Neuronal stem cell (in vitro differentiated cells): ENCODE results near the gene ARSG.

ENCODE experiments used
- DNase-seq: peaks from one replicate; pipeline ENCODE4 v3.0.0-alpha.2; 2013; ENCODE audit warnings: low spot score
- H2AFZ ChIP-seq: one replicate; pipeline ENCODE4 v1.6.1; 2013; ENCODE audit warnings: mild to moderate bottlenecking, low read length, inconsistent platforms
- H2AK5ac ChIP-seq: 2 replicates; pipeline ENCODE4 v1.6.1; 2013; ENCODE audit warnings: low read depth, mild to moderate bottlenecking, inconsistent platforms, low read length, moderate library complexity, mixed read lengths
- H2BK120ac ChIP-seq: 2 replicates; pipeline ENCODE4 v1.6.1; 2013; ENCODE audit warnings: low read depth, mild to moderate bottlenecking, inconsistent platforms, low read length, moderate library complexity, mixed read lengths
- H2BK12ac ChIP-seq: one replicate; pipeline ENCODE4 v1.6.1; 2013; ENCODE audit warnings: low read length, inconsistent platforms
- H2BK15ac ChIP-seq: 2 replicates; pipeline ENCODE4 v1.6.1; 2013; ENCODE audit warnings: mild to moderate bottlenecking, low read length, inconsistent platforms, mixed read lengths
- H2BK5ac ChIP-seq: one replicate; pipeline ENCODE4 v1.6.1; 2013; ENCODE audit warnings: inconsistent platforms, mild to moderate bottlenecking, low read length, moderate library complexity
- H3K14ac ChIP-seq: one replicate; pipeline ENCODE4 v1.6.1; 2013; ENCODE audit warnings: low read length, inconsistent platforms
- H3K18ac ChIP-seq: 2 replicates; pipeline ENCODE4 v1.6.1; 2013; ENCODE audit warnings: low read length, inconsistent platforms
- H3K23ac ChIP-seq: 2 replicates; pipeline ENCODE4 v1.6.1; 2013; ENCODE audit warnings: low read depth, mild to moderate bottlenecking, mixed read lengths, low read length, inconsistent platforms; ENCODE audit not compliant: poor library complexity
- H3K27ac ChIP-seq: replicated peaks from 3 replicates; pipeline ENCODE4 v1.5.1; 2013; ENCODE audit warnings: low read length, inconsistent platforms
- H3K27me3 ChIP-seq, 3 experiments: 2 replicates each; pipeline ENCODE4 v1.6.1; 2013; ENCODE audit warnings: low read length in 3 of 3, mild to moderate bottlenecking in 2 of 3, inconsistent platforms in 1 of 3, low read depth in 1 of 3, mixed read lengths in 1 of 3, moderate library complexity in 1 of 3; ENCODE audit not compliant: control insufficient read depth in 3 of 3, insufficient read depth in 3 of 3
- H3K36me3 ChIP-seq, 2 donors: replicated peaks in 1 of 2; 2 replicates each; pipeline ENCODE4 v1.6.1; 2013; ENCODE audit warnings: low read length in 2 of 2; ENCODE audit not compliant: control insufficient read depth in 2 of 2, insufficient read depth in 2 of 2
- H3K4ac ChIP-seq: 2 replicates; pipeline ENCODE4 v1.6.1; 2013; ENCODE audit warnings: inconsistent platforms, mild to moderate bottlenecking, low read length, moderate library complexity
- H3K4me1 ChIP-seq, 2 donors: 1 replicate in 1 of 2; 2 replicates in 1 of 2; pipeline ENCODE4 v1.6.1; 2013; ENCODE audit warnings: low read length in 2 of 2, low read depth in 1 of 2; ENCODE audit not compliant: control insufficient read depth in 2 of 2, insufficient read depth in 1 of 2
- H3K4me2 ChIP-seq: one replicate; pipeline ENCODE4 v1.6.1; 2013; ENCODE audit warnings: mild to moderate bottlenecking, low read length, inconsistent platforms; ENCODE audit not compliant: insufficient read depth, poor library complexity, severe bottlenecking
- H3K4me3 ChIP-seq, 2 donors: 2 replicates each; pipeline ENCODE4 v1.5.1; 2013; ENCODE audit warnings: low read length in 2 of 2, mild to moderate bottlenecking in 2 of 2, inconsistent platforms in 1 of 2, moderate library complexity in 1 of 2
- H3K79me1 ChIP-seq: one replicate; pipeline ENCODE4 v1.6.1; 2013; ENCODE audit warnings: low read depth, mild to moderate bottlenecking, inconsistent platforms, low read length, moderate library complexity
- H3K9ac ChIP-seq: one replicate; pipeline ENCODE4 v1.6.1; 2013; ENCODE audit warnings: mild to moderate bottlenecking, low read depth, low read length, inconsistent platforms; ENCODE audit not compliant: poor library complexity
- H3K9me3 ChIP-seq, 2 donors: replicated peaks in 1 of 2; 2 replicates each; pipeline versions ENCODE3 to v1.6.1; 2013; ENCODE audit warnings: low read length in 2 of 2, mild to moderate bottlenecking in 2 of 2, inconsistent platforms in 1 of 2, low read depth in 1 of 2, mixed read lengths in 1 of 2, moderate library complexity in 1 of 2; ENCODE audit not compliant: control insufficient read depth in 2 of 2, insufficient read depth in 1 of 2
- H4K8ac ChIP-seq: one replicate; pipeline ENCODE4 v1.6.1; 2013; ENCODE audit warnings: low read depth, mild to moderate bottlenecking, inconsistent platforms, low read length, moderate library complexity
- H4K91ac ChIP-seq: one replicate; pipeline ENCODE4 v1.6.1; 2013; ENCODE audit warnings: low read length, low read depth, mild to moderate bottlenecking, inconsistent platforms; ENCODE audit not compliant: poor library complexity
- WGBS, 2 donors: extraction: QIAGEN DNeasy Blood & Tissue Kit; methylation state at CpG; one replicate each; pipeline ENCODE4 v1.1.7; 2013; ENCODE audit warnings: missing lambda C conversion rate in 2 of 2, mixed read lengths in 1 of 2; ENCODE audit not compliant: insufficient read length in 2 of 2, insufficient replicate concordance in 1 of 2; ENCODE audit errors: extremely low coverage in 2 of 2; 5-methylcytosine and 5-hydroxymethylcytosine counted together

Gene ARSG

GRCh38 chr17:68398691-68399637 is 107.7 kb downstream of the ARSG start:
- no peak overlapping the region for H4K91ac ChIP-seq
- H3K4me1 ChIP-seq: peaks cover 3 to 5% of the 10 kb centered on the region in 2 donors
- H3K4me2 ChIP-seq: no peak overlapping the region
- no peaks in the 10 kb centered on the region for H3K27me3 ChIP-seq
- DNase-seq: peak; percentile 46
- no peak overlapping the region for H2BK15ac ChIP-seq
- H2AFZ ChIP-seq: no peak overlapping the region
- H3K14ac ChIP-seq: no peak overlapping the region
- no peak overlapping the region for H3K4me3 ChIP-seq
- no peak overlapping the region for H2BK12ac ChIP-seq
- no peak overlapping the region for H3K4ac ChIP-seq
- peak overlapping the region; percentile 5 for H3K18ac ChIP-seq
- H3K9ac ChIP-seq: no peak overlapping the region
- peaks cover 2 to 17% of the 10 kb centered on the region in 2 donors for H3K9me3 ChIP-seq
- no peaks in the 10 kb centered on the region for H3K79me1 ChIP-seq
- WGBS, 2 donors: no CpG with 5 or more reads among the region's 11 CpGs
- H3K27ac ChIP-seq: no peak overlapping the region
- peak overlapping the region; percentile 24 for H4K8ac ChIP-seq
- no peak overlapping the region for H2BK5ac ChIP-seq
- no peak overlapping the region for H2AK5ac ChIP-seq
- no peak overlapping the region for H2BK120ac ChIP-seq
- peaks cover 0 to 18% of the 10 kb centered on the region in 2 donors for H3K36me3 ChIP-seq
- no peak overlapping the region for H3K23ac ChIP-seq

- Histone ChIP-seq H2AFZ (no peak overlapping the region), H3K27me3 (no peaks in the 10 kb centered on the region), H3K4me2 (no peak overlapping the region), H4K8ac (no peak overlapping the region), H3K23ac (no peak overlapping the region), H3K14ac (no peak overlapping the region), H2BK12ac (no peak overlapping the region), H3K18ac (no peak overlapping the region), H3K27ac (no peak overlapping the region), H4K91ac (no peak overlapping the region), H2BK5ac (no peak overlapping the region), H3K4me1 (peaks cover 3 to 5% of the 10 kb centered on the region in 2 donors), H3K79me1 (no peaks in the 10 kb centered on the region), H2AK5ac (no peak overlapping the region), H3K9me3 (peaks cover under 1 to 15% of the 10 kb centered on the region in 2 donors), H2BK15ac (no peak overlapping the region), H3K9ac (no peak overlapping the region), H3K4me3 (no peak overlapping the region), H2BK120ac (no peak overlapping the region), H3K36me3 (peaks cover 0 to 16% of the 10 kb centered on the region in 2 donors), H3K4ac (no peak overlapping the region)
- WGBS, 2 donors: no CpG with 5 or more reads among the region's 19 CpGs
- DNase-seq: no peak
Measured at GRCh38 chr17:68399638-68400403, 108.5 kb downstream of the ARSG start.

GRCh38 chr17:68400404-68400735 is 109.1 kb downstream of the ARSG start:
- H3K4me3 ChIP-seq: no peak overlapping the region
- no peak overlapping the region for H3K4me2 ChIP-seq
- H3K79me1 ChIP-seq: no peaks in the 10 kb centered on the region
- no CpG with 5 or more reads among the region's 4 CpGs for WGBS, 2 donors
- no peak overlapping the region for H3K23ac ChIP-seq
- no peak overlapping the region for H2BK120ac ChIP-seq
- H3K9ac ChIP-seq: no peak overlapping the region
- no peak overlapping the region for H2BK5ac ChIP-seq
- H2AK5ac ChIP-seq: no peak overlapping the region
- H3K27me3 ChIP-seq: no peaks in the 10 kb centered on the region
- no peak overlapping the region for H2BK12ac ChIP-seq
- no peak overlapping the region for H2BK15ac ChIP-seq
- H3K14ac ChIP-seq: no peak overlapping the region
- peaks cover 0 to 11% of the 10 kb centered on the region in 2 donors for H3K36me3 ChIP-seq
- no peak overlapping the region for H2AFZ ChIP-seq
- no peak overlapping the region for H3K27ac ChIP-seq
- peaks cover 0 to 11% of the 10 kb centered on the region in 2 donors for H3K9me3 ChIP-seq
- no peak overlapping the region for H4K8ac ChIP-seq
- H3K18ac ChIP-seq: no peak overlapping the region
- peaks cover 3 to 5% of the 10 kb centered on the region in 2 donors for H3K4me1 ChIP-seq
- H4K91ac ChIP-seq: no peak overlapping the region
- no peak overlapping the region for H3K4ac ChIP-seq
- no peak for DNase-seq

- Histone ChIP-seq H2BK12ac (no peak overlapping the region), H3K4me2 (no peak overlapping the region), H3K23ac (no peak overlapping the region), H3K9ac (no peak overlapping the region), H2BK15ac (no peak overlapping the region), H3K4me1 (peaks cover 3 to 5% of the 10 kb centered on the region in 2 donors), H3K27me3 (no peaks in the 10 kb centered on the region), H3K4me3 (no peak overlapping the region), H2BK5ac (no peak overlapping the region), H3K14ac (no peak overlapping the region), H3K4ac (no peak overlapping the region), H3K9me3 (peaks cover 0 to 6% of the 10 kb centered on the region in 2 donors), H4K8ac (no peak overlapping the region), H3K18ac (no peak overlapping the region), H2BK120ac (no peak overlapping the region), H3K27ac (no peak overlapping the region), H3K79me1 (no peaks in the 10 kb centered on the region), H4K91ac (no peak overlapping the region), H3K36me3 (peaks cover 0 to 7% of the 10 kb centered on the region in 2 donors), H2AK5ac (no peak overlapping the region), H2AFZ (no peak overlapping the region)
- WGBS, 2 donors: no CpG with 5 or more reads among the region's 7 CpGs
- no peak for DNase-seq
Measured at GRCh38 chr17:68401288-68401687, 110.0 kb downstream of the ARSG start.
